Endothelial cell of umbilical vein (primary cell): ENCODE measurements around the gene TYK2. TPM values are rescaled to one million over a fixed set of nuclear protein-coding genes. Genes with fewer than 3 reads are reported as not detected.

Experiments
- BruUV-seq: library from RNA; stranded (reverse); fragments of 400-500 nt; replicated peaks from 2 replicates; lab custom pipeline; 2021; lab: Mats Ljungman, UMichigan
- CTCF ChIA-PET: fragments of 300-600, 350-600 bp; sonication (Branson Sonifier 250); formaldehyde crosslinking; loops from one replicate; lab custom pipeline; 2021; ENCODE audit warnings: antibody characterized with exemption, inconsistent platforms; lab: Charles Lee
- POLR2A ChIA-PET: fragments of 300-600, 350-600 bp; sonication (Branson Sonifier 250); formaldehyde crosslinking; loops from one replicate; lab custom pipeline; 2021; ENCODE audit warnings: antibody characterized with exemption, inconsistent platforms; lab: Charles Lee
- DNase-seq: peaks from one replicate; pipeline ENCODE4 v3.0.0-alpha.2; 2011; ENCODE audit warnings: low read depth, low spot score
- FAIRE-seq: peaks from 2 replicates; lab custom pipeline; 2011; peaks lifted over from hg19 to GRCh38; lab: Jason Lieb, UNC
- H2AFZ ChIP-seq: 2 replicates; pipeline ENCODE4 v1.6.0; 2012; ENCODE audit warnings: low read depth, low read length, control low read depth, inconsistent platforms
- H3K27ac ChIP-seq: 2 replicates; pipeline ENCODE4 v1.5.1; 2011; ENCODE audit warnings: low read depth, mild to moderate bottlenecking, control low read depth, low read length, moderate library complexity; ENCODE audit not compliant: insufficient read depth
- H3K27me3 ChIP-seq, 2 experiments: 2 replicates each; pipeline versions ENCODE4 v1.6.0 to v1.6.1; 2011; ENCODE audit warnings: low read length in 2 of 2, mixed read lengths in 1 of 2; ENCODE audit not compliant: control insufficient read depth in 2 of 2, insufficient read depth in 2 of 2
- H3K36me3 ChIP-seq, 2 experiments: 2 replicates in 1 of 2; 3 replicates in 1 of 2; pipeline ENCODE4 v1.5.1; 2011; ENCODE audit warnings: low read length in 2 of 2, mild to moderate bottlenecking in 1 of 2, moderate library complexity in 1 of 2; ENCODE audit not compliant: control insufficient read depth in 2 of 2, insufficient read depth in 2 of 2; ENCODE audit errors: extremely low read depth in 1 of 2
- H3K4me1 ChIP-seq: 3 replicates; pipeline ENCODE4 v1.5.1; 2011; ENCODE audit warnings: mild to moderate bottlenecking, low read length; ENCODE audit not compliant: control insufficient read depth, insufficient read depth; ENCODE audit errors: extremely low read depth
- H3K4me2 ChIP-seq: 2 replicates; pipeline ENCODE4 v1.6.1; 2011; ENCODE audit warnings: low read length, control low read depth, mixed read lengths; ENCODE audit not compliant: insufficient read depth
- H3K4me3 ChIP-seq, 3 experiments: fragments of 200-600 bp in 1 of 3; sonication (generic), shearing (Covaris generic) in 1 of 3; replicated peaks in 1 of 3; 2 replicates each; pipeline ENCODE4 v1.5.1; 2011 to 2016; ENCODE audit warnings: control low read depth in 3 of 3, low read length in 3 of 3, mild to moderate bottlenecking in 2 of 3, inconsistent platforms in 1 of 3, low read depth in 1 of 3, moderate library complexity in 1 of 3; ENCODE audit not compliant: insufficient read depth in 1 of 3
- H3K79me2 ChIP-seq: 2 replicates; pipeline ENCODE4 v1.6.0; 2012; ENCODE audit warnings: low read length, inconsistent platforms; ENCODE audit not compliant: control insufficient read depth, insufficient read depth
- H3K9ac ChIP-seq: replicated peaks from 2 replicates; pipeline ENCODE3; 2011; ENCODE audit warnings: low read length, control low read depth; ENCODE audit not compliant: insufficient read depth; ENCODE audit errors: extremely low read depth
- H3K9me1 ChIP-seq: replicated peaks from 3 replicates; pipeline ENCODE4 v1.6.0; 2011; ENCODE audit warnings: mild to moderate bottlenecking, low read length; ENCODE audit not compliant: control insufficient read depth, insufficient read depth; ENCODE audit errors: extremely low read depth
- H3K9me3 ChIP-seq: replicated peaks from 2 replicates; pipeline ENCODE4 v1.5.1; 2012; ENCODE audit warnings: low read length, inconsistent platforms; ENCODE audit not compliant: control insufficient read depth, insufficient read depth
- H4K20me1 ChIP-seq: replicated peaks from 2 replicates; pipeline ENCODE3; 2011; ENCODE audit warnings: mild to moderate bottlenecking, low read length; ENCODE audit not compliant: control insufficient read depth, insufficient read depth; ENCODE audit errors: extremely low read depth
- EZH2 ChIP-seq: IDR thresholded peaks from 2 replicates; pipeline ENCODE4 v1.6.1; 2012; ENCODE audit warnings: borderline replicate concordance, low read depth, mild to moderate bottlenecking, moderate library complexity, low read length, inconsistent platforms; ENCODE audit not compliant: severe bottlenecking
- FOS ChIP-seq: IDR thresholded peaks from 2 replicates; pipeline ENCODE4 v1.6.1; 2011; ENCODE audit warnings: mild to moderate bottlenecking, low read length, moderate library complexity, borderline replicate concordance; ENCODE audit not compliant: insufficient read depth
- GATA2 ChIP-seq: IDR thresholded peaks from 2 replicates; pipeline ENCODE4 v1.7.0; 2011; ENCODE audit warnings: low read depth, mild to moderate bottlenecking, moderate library complexity, mixed read lengths, low read length; ENCODE audit not compliant: insufficient read length, insufficient read depth
- JUN ChIP-seq: IDR thresholded peaks from 2 replicates; pipeline ENCODE4 v1.6.1; 2011; ENCODE audit warnings: borderline replicate concordance, low read depth; ENCODE audit not compliant: insufficient read length, insufficient read depth
- MYC ChIP-seq: IDR thresholded peaks from one replicate; pipeline ENCODE4 v1.6.1; 2011; ENCODE audit warnings: mild to moderate bottlenecking, low read depth, low read length
- POLR2A ChIP-seq: IDR thresholded peaks from 2 replicates; pipeline ENCODE4 v1.6.1; 2012; ENCODE audit warnings: low read depth, mild to moderate bottlenecking, control low read depth, low read length
- POLR2AphosphoS5 ChIP-seq: IDR thresholded peaks from 2 replicates; pipeline ENCODE4 v1.6.1; 2012; ENCODE audit warnings: low read depth, mild to moderate bottlenecking, control low read depth, low read length, moderate library complexity; ENCODE audit not compliant: insufficient read depth
- dilution Hi-C: fragments of 300-500 bp; cut with MboI; formaldehyde crosslinking; loops from one replicate; pipeline ENCODE4 v1.15.0; 2019; ENCODE audit warnings: low sequenced_read_pairs; ENCODE audit not compliant: extremely low pct_ligation_motif_present
- intact Hi-C: fragments of 100-400 bp; cut with micrococcal nuclease; formaldehyde crosslinking; loops from one replicate; pipeline ENCODE4 v1.10.0; 2022
- polyA plus RNA-seq, 4 experiments: library from polyadenylated mRNA; depleted of rRNA in 3 of 4; stranded (reverse) in 3 of 4; unstranded in 1 of 4; fragments of >200 nt; gene quantifications; 2 replicates each; pipeline versions ENCODE4 v1.2.1 to v1.2.3, GENCODE V29; 2011 to 2012; ENCODE audit warnings: missing spikeins in 1 of 4
- total RNA-seq: library from RNA; stranded (reverse); gene quantifications from 2 replicates; pipeline ENCODE4 v1.2.3, GENCODE V29; 2021
- TF ChIP-seq, protein P1 (sequence below): IDR thresholded peaks from 2 replicates; pipeline ENCODE4 v1.6.1; 2011; ENCODE audit not compliant: insufficient read depth, insufficient read length
- TF ChIP-seq, protein P2 (sequence below), 2 donors: IDR thresholded peaks; 1 replicate in 1 of 2; 2 replicates in 1 of 2; pipeline ENCODE4 v1.5.1; 2011; ENCODE audit warnings: low read length in 2 of 2, mild to moderate bottlenecking in 2 of 2, moderate library complexity in 2 of 2, control low read depth in 1 of 2, inconsistent platforms in 1 of 2, low read depth in 1 of 2; ENCODE audit not compliant: insufficient read depth in 1 of 2; ENCODE audit errors: extremely low read depth in 1 of 2

Gene TYK2
- total and polyA plus RNA-seq, 2 donors (not counting 3 experiments of a cell fraction or from before 2014, with no cell fraction given): 92.9 to 138 TPM

DNA sequence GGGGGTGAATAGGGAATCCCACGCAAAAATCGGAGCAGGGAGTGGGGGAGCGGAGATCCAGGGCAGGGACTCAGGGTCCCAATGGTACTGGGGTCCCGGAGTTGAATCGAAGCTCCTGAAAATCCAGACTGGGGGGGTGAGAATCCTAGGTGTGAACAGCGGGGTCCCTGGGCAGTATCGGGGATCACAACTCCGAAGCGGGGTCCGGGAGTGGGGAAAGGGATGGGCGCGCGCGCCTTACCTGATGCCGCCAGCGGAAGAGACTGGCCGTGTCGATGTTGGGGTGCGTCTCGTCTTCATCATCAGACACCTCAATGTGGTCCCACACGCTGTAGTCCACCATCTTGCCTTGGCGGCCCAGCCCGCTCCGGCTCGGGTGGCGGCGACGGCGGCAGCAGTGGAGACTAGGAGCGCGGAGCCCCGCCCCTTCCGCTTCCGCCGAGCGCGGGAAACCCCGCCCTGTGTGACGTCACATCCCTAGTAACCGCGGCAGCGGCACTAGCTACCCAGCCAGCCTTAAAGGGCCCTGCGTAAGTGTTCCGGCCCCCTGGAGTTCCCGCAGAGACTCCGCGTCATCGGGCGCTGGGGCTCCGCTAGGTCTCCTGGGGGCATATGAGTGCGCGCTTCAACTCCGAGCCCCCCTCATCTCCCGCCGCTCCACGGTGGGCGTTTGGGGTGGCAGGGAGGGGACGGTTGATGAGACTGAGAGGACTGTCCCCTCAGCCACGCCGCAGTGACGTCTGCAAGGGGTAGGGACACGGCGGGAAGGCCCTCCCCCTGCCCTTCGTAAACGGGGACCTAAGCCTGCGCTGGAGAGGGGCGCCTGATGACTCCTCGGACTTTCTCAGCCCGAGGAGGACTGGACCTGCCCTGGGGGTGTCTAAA lies 23.0 kb upstream of the TYK2 start, which contains the start of gene CDC37:
TSS of gene CDC37 (minus strand) at position 406 of the 885 bp plus-strand sequence. CDS start at position 343, 63 bp downstream.
- intact Hi-C loops: loop anchor here (1.0 to 5.0 kb wide), 6 partner anchors 13 to 294 kb away; partner anchors contain the start of gene CDKN2D
- TSS peak; percentile 52 for BruUV-seq
- ChIA-PET POLR2A (interaction anchor here (0.6 kb wide), 1 partner anchor 138 kb away, joined by 3 read pairs; no protein-coding TSS in a partner anchor), CTCF (interaction anchor here (0.6 to 8.3 kb wide), 21 partner anchors 12 to 467 kb away, joined by 3 to 108 read pairs (median 6); partner anchors contain the start of genes CDKN2D and ICAM1)
- Histone ChIP-seq H3K9ac (peak within 1 kb of the TSS; percentile 96), H3K36me3 (peaks cover 4 to 6% of the 10 kb centered on the region in 2 experiments), H3K4me2 (peak within 1 kb of the TSS; percentile 86), H3K9me3 (no peaks in the 10 kb centered on the region), H3K4me3 (peak within 1 kb of the TSS; percentile 95 to 98 (median 95)), H3K79me2 (peaks cover 48% of the 10 kb centered on the region), H3K27ac (peak within 1 kb of the TSS; percentile 88), H4K20me1 (no peaks in the 10 kb centered on the region), H3K27me3 (peaks cover 12 to 23% of the 10 kb centered on the region in 2 experiments), H3K9me1 (no peaks in the 10 kb centered on the region), H2AFZ (peak within 1 kb of the TSS; percentile 89), H3K4me1 (peaks cover 15% of the 10 kb centered on the region)
- dilution Hi-C loops: no loop called here
- peak; percentile 98 for DNase-seq
- peak; percentile 98 for FAIRE-seq
- TF ChIP-seq FOS: no peak
- no peak for TF ChIP-seq MYC
- peak; percentile 97 for TF ChIP-seq POLR2A
- no peak for TF ChIP-seq GATA2
- TF ChIP-seq POLR2AphosphoS5: peak; percentile 96
- TF ChIP-seq, protein P1, sequence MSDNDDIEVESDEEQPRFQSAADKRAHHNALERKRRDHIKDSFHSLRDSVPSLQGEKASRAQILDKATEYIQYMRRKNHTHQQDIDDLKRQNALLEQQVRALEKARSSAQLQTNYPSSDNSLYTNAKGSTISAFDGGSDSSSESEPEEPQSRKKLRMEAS: peak; percentile 14
- TF ChIP-seq EZH2: no peak
- TF ChIP-seq JUN: peak; percentile 20
- TF ChIP-seq, protein P2, sequence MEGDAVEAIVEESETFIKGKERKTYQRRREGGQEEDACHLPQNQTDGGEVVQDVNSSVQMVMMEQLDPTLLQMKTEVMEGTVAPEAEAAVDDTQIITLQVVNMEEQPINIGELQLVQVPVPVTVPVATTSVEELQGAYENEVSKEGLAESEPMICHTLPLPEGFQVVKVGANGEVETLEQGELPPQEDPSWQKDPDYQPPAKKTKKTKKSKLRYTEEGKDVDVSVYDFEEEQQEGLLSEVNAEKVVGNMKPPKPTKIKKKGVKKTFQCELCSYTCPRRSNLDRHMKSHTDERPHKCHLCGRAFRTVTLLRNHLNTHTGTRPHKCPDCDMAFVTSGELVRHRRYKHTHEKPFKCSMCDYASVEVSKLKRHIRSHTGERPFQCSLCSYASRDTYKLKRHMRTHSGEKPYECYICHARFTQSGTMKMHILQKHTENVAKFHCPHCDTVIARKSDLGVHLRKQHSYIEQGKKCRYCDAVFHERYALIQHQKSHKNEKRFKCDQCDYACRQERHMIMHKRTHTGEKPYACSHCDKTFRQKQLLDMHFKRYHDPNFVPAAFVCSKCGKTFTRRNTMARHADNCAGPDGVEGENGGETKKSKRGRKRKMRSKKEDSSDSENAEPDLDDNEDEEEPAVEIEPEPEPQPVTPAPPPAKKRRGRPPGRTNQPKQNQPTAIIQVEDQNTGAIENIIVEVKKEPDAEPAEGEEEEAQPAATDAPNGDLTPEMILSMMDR (IDR thresholded peaks at IDR 0.05; ENCODE audit: extremely low read depth in 1 of 2, insufficient read depth in 1 of 2, low read depth in 1 of 2, low read length in 2 of 2): no peak
